IPS DF 6.9 (cell line): ENCODE measurements around the gene SLC24A4.
"Not testable (repeated sequence)": the region's sequence is repeated elsewhere in the genome, so short reads cannot be mapped to it uniquely, and the experiment has no call there.

Source experiments
- DNase-seq: peaks from one replicate; pipeline ENCODE4 v3.0.0-alpha.2; 2013; ENCODE audit warnings: low read depth, low spot score
- H3K27ac ChIP-seq: one replicate; pipeline ENCODE4 v1.5.1; 2013; ENCODE audit warnings: low read length, control low read depth
- H3K27me3 ChIP-seq: 2 replicates; pipeline ENCODE4 v1.6.1; 2013; ENCODE audit warnings: mild to moderate bottlenecking, low read length; ENCODE audit not compliant: control insufficient read depth, insufficient read depth
- H3K36me3 ChIP-seq: 2 replicates; pipeline ENCODE4 v1.6.1; 2013; ENCODE audit warnings: low read length; ENCODE audit not compliant: control insufficient read depth, insufficient read depth
- H3K4me1 ChIP-seq: 2 replicates; pipeline ENCODE4 v1.6.1; 2013; ENCODE audit warnings: low read length; ENCODE audit not compliant: control insufficient read depth, insufficient read depth
- H3K4me3 ChIP-seq: 2 replicates; pipeline ENCODE4 v1.5.1; 2013; ENCODE audit warnings: mild to moderate bottlenecking, low read length
- H3K9me3 ChIP-seq: 2 replicates; pipeline ENCODE4 v1.6.1; 2013; ENCODE audit warnings: low read length, inconsistent platforms; ENCODE audit not compliant: control insufficient read depth, insufficient read depth
- WGBS: extraction: QIAGEN DNeasy Blood & Tissue Kit; methylation state at CpG from one replicate; pipeline ENCODE4 v1.1.7; 2013; ENCODE audit warnings: mixed read lengths, missing lambda C conversion rate; ENCODE audit not compliant: insufficient read length, insufficient coverage; 5-methylcytosine and 5-hydroxymethylcytosine counted together

Gene SLC24A4

GRCh38 chr14:92527721-92528120 is 204.8 kb downstream of the SLC24A4 start:
- Histone ChIP-seq H3K4me1 (no peaks in the 10 kb centered on the region), H3K9me3 (no peaks in the 10 kb centered on the region), H3K27ac (no peak overlapping the region), H3K36me3 (no peaks in the 10 kb centered on the region), H3K27me3 (no peaks in the 10 kb centered on the region), H3K4me3 (no peak overlapping the region)
- no CpG with 5 or more reads among the region's 14 CpGs for WGBS
- no peak for DNase-seq

GRCh38 chr14:92528486-92529100 is 205.6 kb downstream of the SLC24A4 start:
- H3K36me3 ChIP-seq: no peaks in the 10 kb centered on the region
- DNase-seq: no peak
- H3K4me1 ChIP-seq: no peaks in the 10 kb centered on the region
- no CpG with 5 or more reads among the region's 14 CpGs for WGBS
- H3K27me3 ChIP-seq: no peaks in the 10 kb centered on the region
- no peak overlapping the region for H3K4me3 ChIP-seq
- no peaks in the 10 kb centered on the region for H3K9me3 ChIP-seq
- H3K27ac ChIP-seq: no peak overlapping the region

- no peak overlapping the region for H3K4me3 ChIP-seq
- no peaks in the 10 kb centered on the region for H3K9me3 ChIP-seq
- no CpG with 5 or more reads among the region's 4 CpGs for WGBS
- no peak for DNase-seq
- H3K27me3 ChIP-seq: no peaks in the 10 kb centered on the region
- H3K36me3 ChIP-seq: no peaks in the 10 kb centered on the region
- H3K27ac ChIP-seq: no peak overlapping the region
- H3K4me1 ChIP-seq: no peaks in the 10 kb centered on the region
Observed at GRCh38 chr14:92529903-92530302, 206.9 kb downstream of the SLC24A4 start.

GRCh38 chr14:92531106-92531873 is 208.3 kb downstream of the SLC24A4 start:
- no peak overlapping the region for H3K27ac ChIP-seq
- no peaks in the 10 kb centered on the region for H3K27me3 ChIP-seq
- no peaks in the 10 kb centered on the region for H3K9me3 ChIP-seq
- WGBS: no CpG with 5 or more reads among the region's 16 CpGs
- H3K4me1 ChIP-seq: no peaks in the 10 kb centered on the region
- no peaks in the 10 kb centered on the region for H3K36me3 ChIP-seq
- no peak overlapping the region for H3K4me3 ChIP-seq
- no peak for DNase-seq

- H3K4me1 ChIP-seq: no peaks in the 10 kb centered on the region
- H3K36me3 ChIP-seq: no peaks in the 10 kb centered on the region
- H3K27me3 ChIP-seq: no peaks in the 10 kb centered on the region
- H3K9me3 ChIP-seq: no peaks in the 10 kb centered on the region
- H3K27ac ChIP-seq: no peak overlapping the region
- WGBS: 100% methylated on average over 1 of the region's 10 CpGs
- H3K4me3 ChIP-seq: no peak overlapping the region
- no peak for DNase-seq
Observed at GRCh38 chr14:92532490-92533163, 209.7 kb downstream of the SLC24A4 start.

GRCh38 chr14:92534932-92535643 is 212.1 kb downstream of the SLC24A4 start:
- no CpG with 5 or more reads among the region's 17 CpGs for WGBS
- no peaks in the 10 kb centered on the region for H3K4me1 ChIP-seq

GRCh38 chr14:92536231-92536630 is 213.3 kb downstream of the SLC24A4 start:
- not testable (repeated sequence) for H3K4me1 ChIP-seq, H3K36me3 ChIP-seq, H3K9me3 ChIP-seq, H3K27me3 ChIP-seq, H3K4me3 ChIP-seq, DNase-seq, H3K27ac ChIP-seq
- no CpG with 5 or more reads among the region's 8 CpGs for WGBS

More at GRCh38 chr14:92534932-92535643, 212.1 kb downstream of the SLC24A4 start:
- no peak overlapping the region for H3K27ac ChIP-seq
- no peak for DNase-seq
- no peaks in the 10 kb centered on the region for H3K9me3 ChIP-seq
- H3K4me3 ChIP-seq: no peak overlapping the region
- H3K27me3 ChIP-seq: no peaks in the 10 kb centered on the region
- no peaks in the 10 kb centered on the region for H3K36me3 ChIP-seq

- no CpG with 5 or more reads among the region's 6 CpGs for WGBS
- no peak for DNase-seq
- Histone ChIP-seq H3K9me3 (no peaks in the 10 kb centered on the region), H3K36me3 (no peaks in the 10 kb centered on the region), H3K27ac (no peak overlapping the region), H3K4me1 (no peaks in the 10 kb centered on the region), H3K27me3 (no peaks in the 10 kb centered on the region), H3K4me3 (no peak overlapping the region)
Observed at GRCh38 chr14:92538412-92538985, 215.5 kb downstream of the SLC24A4 start.

GRCh38 chr14:92539419-92539818 is 216.5 kb downstream of the SLC24A4 start:
- DNase-seq: no peak
- no peaks in the 10 kb centered on the region for H3K27me3 ChIP-seq
- H3K27ac ChIP-seq: no peak overlapping the region
- H3K36me3 ChIP-seq: no peaks in the 10 kb centered on the region
- WGBS: no CpG with 5 or more reads among the region's 3 CpGs
- H3K9me3 ChIP-seq: no peaks in the 10 kb centered on the region
- no peaks in the 10 kb centered on the region for H3K4me1 ChIP-seq
- no peak overlapping the region for H3K4me3 ChIP-seq

GRCh38 chr14:92539875-92540274 is 216.9 kb downstream of the SLC24A4 start:
- no peak for DNase-seq
- no peak overlapping the region for H3K27ac ChIP-seq
- H3K4me3 ChIP-seq: no peak overlapping the region
- no peaks in the 10 kb centered on the region for H3K4me1 ChIP-seq
- no CpG with 5 or more reads among the region's 12 CpGs for WGBS
- H3K9me3 ChIP-seq: no peaks in the 10 kb centered on the region
- no peaks in the 10 kb centered on the region for H3K27me3 ChIP-seq
- no peaks in the 10 kb centered on the region for H3K36me3 ChIP-seq
